ENCODE measurements around the gene STARD3. TPM values are rescaled to one million over a fixed set of nuclear protein-coding genes. Genes with fewer than 3 reads are reported as not detected.
"Not testable (repeated sequence)": the region's sequence is repeated elsewhere in the genome, so short reads cannot be mapped to it uniquely, and the experiment has no call there.

The STARD3 gene
- total RNA-seq (48.9 and 51.0 TPM in 2 replicates), polyA plus RNA-seq (75.7 and 102 TPM in 2 replicates), polyA minus RNA-seq (77.4 and 91.7 TPM in 2 replicates), Bru-seq, nascent RNA (percentile 53 among the genes with signal in this experiment), BruChase-seq, experiment 1, labeled RNA remaining after a 6-hour chase (percentile 70 among the genes with signal in this experiment), BruChase-seq, experiment 2, labeled RNA remaining after a 2-hour chase (percentile 61 among the genes with signal in this experiment)
- polyA plus RNA-seq (2011; cell fraction: cytosol; rRNA removed), result 59.8 and 64.7 TPM in 2 replicates
- 197 and 251 TPM in 2 replicates for polyA plus RNA-seq (2011; cell fraction: nucleus; rRNA removed)
- polyA plus RNA-seq (2012), result 42.1 and 55.4 TPM in 2 replicates
- polyA minus RNA-seq (2011; cell fraction: cytosol; rRNA and poly(A)+ RNA removed), result 25.9 TPM
- polyA minus RNA-seq (2011; cell fraction: nucleus; rRNA and poly(A)+ RNA removed), result 40.4 and 56.2 TPM in 2 replicates
- long read RNA-seq, transcript STARD3-201 (15 exons, 2,132 nt), result major isoform, 76 of 122 reads
- long read RNA-seq, partial matches to known transcripts, result 11 of 122 reads
- long read RNA-seq, other reads (novel, unspliced or antisense), result 33 of 122 reads

GRCh38 chr17:39636927-39637736 lies at the start of gene STARD3:
Gene STARD3, plus strand, starts transcription at chr17:39637144. Its CDS starts 16,388 bp downstream, at chr17:39653532.
- peaks cover 14% of the 10 kb centered on the region for H3K4me1 ChIP-seq (ENCODE audit: control insufficient read depth, extremely low read depth, insufficient read depth, low read length)
- H3K27ac ChIP-seq (ENCODE audit: insufficient read depth, low read depth, low read length), result peak within 1 kb of the TSS; percentile 75
- peak; percentile 77 for FAIRE-seq
- peak within 1 kb of the TSS; percentile 90 to 96 (median 91) for H3K4me3 ChIP-seq (replicated peaks in 1 of 3; ENCODE audit: insufficient read depth in 1 of 3, low read depth in 1 of 3, low read length in 3 of 3)
- BruUV-seq (replicated peaks), result no TSS peak
- H3K9ac ChIP-seq (replicated peaks; ENCODE audit: extremely low read depth, insufficient read depth, low read length), result peak within 1 kb of the TSS; percentile 83
- CTCF ChIA-PET, result interaction anchor here (0.8 to 2.0 kb wide), 12 partner anchors 9 to 35 kb away, joined by 3 to 19 read pairs (median 4); partner anchors contain the start of gene PNMT
- dilution Hi-C loops (cut with MboI; ENCODE audit: extremely low pct_ligation_motif_present, low sequenced_read_pairs) (loop anchor here (10.0 kb wide), 1 partner anchor 108 kb away; no protein-coding TSS in a partner anchor), intact Hi-C loops (cut with micrococcal nuclease) (loop anchor here (1.0 to 5.0 kb wide), 2 partner anchors 17 to 115 kb away; no protein-coding TSS in a partner anchor)
- TF ChIP-seq MYC (IDR thresholded peaks at IDR 0.05; ENCODE audit: low read depth, low read length) (no peak), GATA2 (IDR thresholded peaks at IDR 0.05; ENCODE audit: insufficient read depth, insufficient read length, low read depth, low read length) (no peak), MAX (IDR thresholded peaks at IDR 0.05; ENCODE audit: insufficient read depth, insufficient read length) (no peak), CTCF (IDR thresholded peaks at IDR 0.05; ENCODE audit: extremely low read depth in 1 of 2, insufficient read depth in 1 of 2, low read depth in 1 of 2, low read length in 2 of 2) (peak in 1 of 2 donors; percentile 5), EZH2 (IDR thresholded peaks at IDR 0.05; ENCODE audit: borderline replicate concordance, low read depth, low read length, severe bottlenecking) (no peak), POLR2AphosphoS5 (IDR thresholded peaks at IDR 0.05; ENCODE audit: insufficient read depth, low read depth, low read length) (peak; percentile 88), POLR2A (IDR thresholded peaks at IDR 0.05; ENCODE audit: low read depth, low read length) (peak; percentile 61), FOS (IDR thresholded peaks at IDR 0.05; ENCODE audit: borderline replicate concordance, insufficient read depth, low read length) (no peak), JUN (IDR thresholded peaks at IDR 0.05; ENCODE audit: borderline replicate concordance, insufficient read depth, insufficient read length, low read depth) (no peak)
- no peaks in the 10 kb centered on the region for H3K36me3 ChIP-seq (ENCODE audit: control insufficient read depth in 2 of 2, extremely low read depth in 1 of 2, insufficient read depth in 2 of 2, low read length in 2 of 2)
- no peaks in the 10 kb centered on the region for H3K9me3 ChIP-seq (replicated peaks; ENCODE audit: control insufficient read depth, insufficient read depth, low read length)
- peak within 1 kb of the TSS; percentile 81 for H3K4me2 ChIP-seq (ENCODE audit: insufficient read depth, low read length)
- no peaks in the 10 kb centered on the region for H4K20me1 ChIP-seq (replicated peaks; ENCODE audit: control insufficient read depth, extremely low read depth, insufficient read depth, low read length)
- POLR2A ChIA-PET, result no interaction called here
- peaks cover 0 to 3% of the 10 kb centered on the region in 2 experiments for H3K27me3 ChIP-seq (ENCODE audit: control insufficient read depth in 2 of 2, insufficient read depth in 2 of 2, low read length in 2 of 2)
- H2AFZ ChIP-seq (ENCODE audit: low read depth, low read length), result peak within 1 kb of the TSS; percentile 95
- DNase-seq (ENCODE audit: low read depth, low spot score), result peak; percentile 88
- peaks cover 16% of the 10 kb centered on the region for H3K79me2 ChIP-seq (ENCODE audit: control insufficient read depth, insufficient read depth, low read length)
- no peaks in the 10 kb centered on the region for H3K9me1 ChIP-seq (replicated peaks; ENCODE audit: control insufficient read depth, extremely low read depth, insufficient read depth, low read length)

- H3K9ac ChIP-seq (replicated peaks; ENCODE audit: extremely low read depth, insufficient read depth, low read length); dilution Hi-C loops (cut with MboI; ENCODE audit: extremely low pct_ligation_motif_present, low sequenced_read_pairs); intact Hi-C loops (cut with micrococcal nuclease); POLR2A ChIA-PET; BruUV-seq (replicated peaks); H3K9me3 ChIP-seq (replicated peaks; ENCODE audit: control insufficient read depth, insufficient read depth, low read length); H3K4me1 ChIP-seq (ENCODE audit: control insufficient read depth, extremely low read depth, insufficient read depth, low read length); H3K27ac ChIP-seq (ENCODE audit: insufficient read depth, low read depth, low read length); DNase-seq (ENCODE audit: low read depth, low spot score); H3K4me3 ChIP-seq (replicated peaks in 1 of 3; ENCODE audit: insufficient read depth in 1 of 3, low read depth in 1 of 3, low read length in 3 of 3); FAIRE-seq; H3K79me2 ChIP-seq (ENCODE audit: control insufficient read depth, insufficient read depth, low read length); H2AFZ ChIP-seq (ENCODE audit: low read depth, low read length); H3K4me2 ChIP-seq (ENCODE audit: insufficient read depth, low read length); H3K9me1 ChIP-seq (replicated peaks; ENCODE audit: control insufficient read depth, extremely low read depth, insufficient read depth, low read length); H3K36me3 ChIP-seq (ENCODE audit: control insufficient read depth in 2 of 2, extremely low read depth in 1 of 2, insufficient read depth in 2 of 2, low read length in 2 of 2); H4K20me1 ChIP-seq (replicated peaks; ENCODE audit: control insufficient read depth, extremely low read depth, insufficient read depth, low read length): not testable (repeated sequence)
- CTCF ChIA-PET, result interaction anchor here (2.5 kb wide), 1 partner anchor 31 kb away, joined by 11 read pairs; no protein-coding TSS in a partner anchor
- peaks cover 8 to 13% of the 10 kb centered on the region in 2 experiments for H3K27me3 ChIP-seq (ENCODE audit: control insufficient read depth in 2 of 2, insufficient read depth in 2 of 2, low read length in 2 of 2)
These were observed 46.8 kb upstream of the STARD3 start for GRCh38 chr17:39590180-39590579.

Measured in endothelial cell of umbilical vein (primary cell).